Measurements from ENCODE around the gene BRD3. TPM values are rescaled to one million over a fixed set of nuclear protein-coding genes. Genes with fewer than 3 reads are reported as not detected.

Gene BRD3
- total RNA-seq, 1 experiment from 2014 or later, result 47.3 TPM

DNA sequence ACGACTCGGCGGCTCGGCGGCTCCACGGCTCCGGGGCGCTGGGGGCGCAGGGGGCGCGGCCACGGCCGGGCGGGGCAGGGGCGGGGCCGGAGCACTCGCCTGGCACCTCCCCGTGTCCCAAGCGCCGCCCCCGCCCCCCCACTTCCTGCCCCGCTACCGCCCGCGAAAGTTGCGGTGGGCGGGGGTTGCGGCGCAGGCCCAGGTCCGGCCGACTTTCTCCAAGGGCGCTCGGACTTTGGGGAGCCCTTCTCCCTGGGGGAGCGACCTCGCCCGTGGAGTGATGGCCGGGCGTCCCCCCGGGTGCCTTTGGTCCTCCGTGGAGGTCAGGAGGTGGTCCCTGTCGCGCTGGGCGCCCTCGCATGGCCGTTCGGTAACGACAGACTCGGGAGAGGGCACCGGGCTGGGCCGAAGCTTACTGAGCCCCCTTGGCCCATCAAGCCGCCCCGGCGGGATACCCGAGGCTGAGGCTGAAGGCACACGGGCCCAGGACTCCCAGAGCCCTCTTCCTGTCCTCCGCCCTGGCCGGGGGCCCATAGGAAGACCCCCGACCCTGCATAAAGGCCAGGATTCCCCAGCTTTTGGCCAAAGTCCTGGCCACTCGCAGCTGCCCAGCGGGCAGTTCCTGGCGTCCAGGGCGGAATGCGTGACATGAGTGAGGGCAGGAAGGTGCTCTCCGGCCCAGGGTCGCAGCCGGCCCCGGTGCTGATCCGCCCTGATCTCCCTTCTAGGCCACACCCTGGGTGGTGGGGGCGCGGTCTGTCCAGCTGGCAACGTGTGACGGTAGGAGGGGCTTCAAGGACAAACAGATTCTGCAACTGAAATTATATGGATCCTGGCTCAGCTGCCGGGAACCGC, 74.8 kb downstream of the BRD3 start:
- Histone ChIP-seq H3K9me3 (ENCODE audit: insufficient read depth, low read depth) (no peaks in the 10 kb centered on the region), H3K27ac (peak overlapping the region; percentile 65), H3K36me3 (ENCODE audit: low read depth) (no peaks in the 10 kb centered on the region), H3K27me3 (ENCODE audit: insufficient read depth, low read depth) (no peaks in the 10 kb centered on the region), H3F3A (ENCODE audit: insufficient read depth, low read depth) (peaks cover 4% of the 10 kb centered on the region; the same call in 1 of the 2 replicates), H4K20me1 (ENCODE audit: insufficient read depth) (peaks cover 25% of the 10 kb centered on the region), H3K4me1 (replicated peaks; ENCODE audit: insufficient read depth) (peaks cover 17% of the 10 kb centered on the region), H3K9me2 (ENCODE audit: insufficient read depth) (no peaks in the 10 kb centered on the region), H3K4me3 (peak overlapping the region; percentile 98), H3K79me2 (ENCODE audit: low read depth) (peaks cover 30% of the 10 kb centered on the region), H3K4me2 (peak overlapping the region; percentile 97), H2AFZ (peak overlapping the region; percentile 91)
- TF ChIP-seq, protein P1, sequence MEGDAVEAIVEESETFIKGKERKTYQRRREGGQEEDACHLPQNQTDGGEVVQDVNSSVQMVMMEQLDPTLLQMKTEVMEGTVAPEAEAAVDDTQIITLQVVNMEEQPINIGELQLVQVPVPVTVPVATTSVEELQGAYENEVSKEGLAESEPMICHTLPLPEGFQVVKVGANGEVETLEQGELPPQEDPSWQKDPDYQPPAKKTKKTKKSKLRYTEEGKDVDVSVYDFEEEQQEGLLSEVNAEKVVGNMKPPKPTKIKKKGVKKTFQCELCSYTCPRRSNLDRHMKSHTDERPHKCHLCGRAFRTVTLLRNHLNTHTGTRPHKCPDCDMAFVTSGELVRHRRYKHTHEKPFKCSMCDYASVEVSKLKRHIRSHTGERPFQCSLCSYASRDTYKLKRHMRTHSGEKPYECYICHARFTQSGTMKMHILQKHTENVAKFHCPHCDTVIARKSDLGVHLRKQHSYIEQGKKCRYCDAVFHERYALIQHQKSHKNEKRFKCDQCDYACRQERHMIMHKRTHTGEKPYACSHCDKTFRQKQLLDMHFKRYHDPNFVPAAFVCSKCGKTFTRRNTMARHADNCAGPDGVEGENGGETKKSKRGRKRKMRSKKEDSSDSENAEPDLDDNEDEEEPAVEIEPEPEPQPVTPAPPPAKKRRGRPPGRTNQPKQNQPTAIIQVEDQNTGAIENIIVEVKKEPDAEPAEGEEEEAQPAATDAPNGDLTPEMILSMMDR (conservative IDR thresholded peaks at IDR 0.05), result peak; percentile 63
- no peak for TF ChIP-seq EZH2 (IDR thresholded peaks at IDR 0.05; ENCODE audit: low read depth)
- intact Hi-C loops (cut with micrococcal nuclease; ENCODE audit: unreplicated experiment), result loop anchor here (1.0 to 2.0 kb wide), 3 partner anchors 32 to 211 kb away; partner anchors contain the start of gene BRD3OS
- CTCF ChIA-PET, result interaction anchor here (0.6 to 3.0 kb wide), 11 partner anchors 32 to 470 kb away, joined by 3 to 27 read pairs (median 4); partner anchors contain the start of genes BRD3OS and WDR5
- BruUV-seq (replicated peaks), result TSS peak; percentile 58
- POLR2A ChIA-PET (ENCODE audit: unreplicated experiment), result interaction anchor here (0.6 to 0.7 kb wide), 3 partner anchors 48 to 211 kb away, joined by 4 to 6 read pairs (median 4); no protein-coding TSS in a partner anchor
- peak; percentile 66 to 82 for DNase-seq

DNA sequence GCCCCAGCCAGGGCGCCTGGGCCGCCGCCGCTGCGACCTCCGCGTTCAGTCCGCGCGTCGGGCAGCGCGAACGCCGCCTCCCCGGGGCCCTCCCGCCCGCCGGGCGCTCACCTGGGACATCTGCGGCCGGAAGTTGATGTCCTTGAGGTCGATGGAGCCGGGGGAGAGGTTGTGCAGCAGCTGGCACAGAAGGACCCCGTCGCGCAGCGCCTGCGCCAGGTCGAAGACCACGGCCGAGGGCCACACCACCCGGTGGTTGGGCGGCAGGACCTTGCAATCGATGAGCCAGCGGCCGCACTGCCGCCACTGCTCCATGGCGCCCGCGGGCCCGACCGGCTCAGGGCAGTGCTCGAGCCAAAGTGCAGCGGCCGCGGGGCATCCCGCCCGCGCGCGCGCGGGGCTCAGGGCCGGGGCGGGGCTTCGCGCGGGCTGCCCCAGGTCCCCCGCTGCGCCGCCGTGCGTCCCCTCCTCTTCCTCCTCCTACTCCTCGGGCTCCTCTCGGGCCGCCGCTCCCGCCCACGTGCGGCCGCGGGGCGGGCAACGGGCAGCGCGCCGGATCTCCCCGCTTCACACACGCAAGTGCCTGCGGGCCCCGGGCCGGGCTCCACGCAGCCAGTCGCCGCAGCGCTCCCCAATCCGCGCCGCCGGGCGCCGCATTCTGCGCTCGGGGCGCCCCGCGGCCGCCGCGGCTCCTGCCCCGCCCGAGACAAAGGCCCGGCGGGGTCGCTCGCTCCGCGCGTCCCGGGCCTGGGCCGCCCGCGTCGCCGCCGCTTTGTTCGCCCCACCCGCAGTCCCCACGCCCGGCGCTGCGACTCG, 75.7 kb downstream of the BRD3 start, which contains the start of gene VAV2:
Gene VAV2 (minus strand): TSS at position 361 of the 816 bp plus-strand sequence. CDS start 46 bp downstream, at position 315.
- intact Hi-C loops (cut with micrococcal nuclease; ENCODE audit: unreplicated experiment), result loop anchor here (2.0 kb wide), 1 partner anchor 33 kb away; the partner anchor contains the start of gene BRD3OS
- no TSS peak for BruUV-seq (replicated peaks)

More for the DNA sequence above, 75.7 kb downstream of the BRD3 start, which contains the start of gene VAV2:
- Histone ChIP-seq H3K4me1 (replicated peaks; ENCODE audit: insufficient read depth) (peaks cover 17% of the 10 kb centered on the region), H3K79me2 (ENCODE audit: low read depth) (peaks cover 38% of the 10 kb centered on the region), H3K9me2 (ENCODE audit: insufficient read depth) (no peaks in the 10 kb centered on the region), H3F3A (ENCODE audit: insufficient read depth, low read depth) (peaks cover 5% of the 10 kb centered on the region; the same call in 1 of the 2 replicates), H3K36me3 (ENCODE audit: low read depth) (no peaks in the 10 kb centered on the region), H2AFZ (peak within 1 kb of the TSS; percentile 91), H3K9me3 (ENCODE audit: insufficient read depth, low read depth) (no peaks in the 10 kb centered on the region), H3K4me3 (peak within 1 kb of the TSS; percentile 98), H3K27me3 (ENCODE audit: insufficient read depth, low read depth) (no peaks in the 10 kb centered on the region), H3K27ac (peak within 1 kb of the TSS; percentile 65), H3K4me2 (peak within 1 kb of the TSS; percentile 97), H4K20me1 (ENCODE audit: insufficient read depth) (peaks cover 34% of the 10 kb centered on the region)
- ChIA-PET POLR2A (ENCODE audit: unreplicated experiment) (interaction anchor here (0.6 kb wide), 1 partner anchor 48 kb away, joined by 4 read pairs; no protein-coding TSS in a partner anchor), CTCF (interaction anchor here (1.0 to 3.0 kb wide), 3 partner anchors 33 to 210 kb away, joined by 3 to 27 read pairs (median 11); partner anchors contain the start of gene BRD3OS)
- DNase-seq, result peak in 1 of 2 experiments; percentile 79
- TF ChIP-seq, protein P1 (conservative IDR thresholded peaks at IDR 0.05), result no peak
- TF ChIP-seq EZH2 (IDR thresholded peaks at IDR 0.05; ENCODE audit: low read depth), result no peak
